ENCODE results near the gene SLC7A14.

SLC7A14 gene

GRCh38 chr3:170473358-170473757 is 112.5 kb downstream of the SLC7A14 start:
- Histone ChIP-seq H4K20me1 (ENCODE audit: insufficient read depth, low read length) (no peaks in the 10 kb centered on the region), H3K27ac (ENCODE audit: low read length) (no peak overlapping the region), H3K9me3 (replicated peaks; ENCODE audit: insufficient read depth, low read length) (no peaks in the 10 kb centered on the region), H3K9me2 (replicated peaks; ENCODE audit: insufficient read depth, low read length) (no peaks in the 10 kb centered on the region), H3F3A (ENCODE audit: insufficient read depth, low read length) (no peaks in the 10 kb centered on the region), H3K27me3 (replicated peaks; ENCODE audit: insufficient read depth, low read length) (no peaks in the 10 kb centered on the region), H3K36me3 (replicated peaks; ENCODE audit: insufficient read depth, low read length) (no peaks in the 10 kb centered on the region), H3K9ac (ENCODE audit: low read length) (no peak overlapping the region), H3K79me2 (ENCODE audit: low read length) (no peaks in the 10 kb centered on the region), H3K4me2 (ENCODE audit: low read depth, low read length) (no peak overlapping the region), H3K4me3 (ENCODE audit: low read length) (no peak overlapping the region), H2AFZ (ENCODE audit: low read length) (no peak overlapping the region), H3K4me1 (ENCODE audit: low read length) (no peaks in the 10 kb centered on the region)
- DNase-seq = no peak
- TF ChIP-seq EZH2phosphoT487 (IDR thresholded peaks at IDR 0.05; ENCODE audit: low read length) (no peak), CTCF (IDR thresholded peaks at IDR 0.05; ENCODE audit: low read length) (no peak), EZH2 (optimal IDR thresholded peaks at IDR 0.05; ENCODE audit: low read depth, low read length) (no peak)

- DNase-seq = no peak
- H3K36me3 ChIP-seq (replicated peaks; ENCODE audit: insufficient read depth, low read length) = no peaks in the 10 kb centered on the region
- no peaks in the 10 kb centered on the region for H3K27me3 ChIP-seq (replicated peaks; ENCODE audit: insufficient read depth, low read length)
- H2AFZ ChIP-seq (ENCODE audit: low read length) = no peak overlapping the region
- H3F3A ChIP-seq (ENCODE audit: insufficient read depth, low read length) = no peaks in the 10 kb centered on the region
- H3K4me1 ChIP-seq (ENCODE audit: low read length) = no peaks in the 10 kb centered on the region
- no peak overlapping the region for H3K4me3 ChIP-seq (ENCODE audit: low read length)
- H3K27ac ChIP-seq (ENCODE audit: low read length) = no peak overlapping the region
- no peaks in the 10 kb centered on the region for H3K9me2 ChIP-seq (replicated peaks; ENCODE audit: insufficient read depth, low read length)
- H3K79me2 ChIP-seq (ENCODE audit: low read length) = no peaks in the 10 kb centered on the region
- no peak for TF ChIP-seq EZH2 (optimal IDR thresholded peaks at IDR 0.05; ENCODE audit: low read depth, low read length)
- no peak for TF ChIP-seq CTCF (IDR thresholded peaks at IDR 0.05; ENCODE audit: low read length)
- TF ChIP-seq EZH2phosphoT487 (IDR thresholded peaks at IDR 0.05; ENCODE audit: low read length) = no peak
- no peaks in the 10 kb centered on the region for H4K20me1 ChIP-seq (ENCODE audit: insufficient read depth, low read length)
- no peak overlapping the region for H3K9ac ChIP-seq (ENCODE audit: low read length)
- H3K9me3 ChIP-seq (replicated peaks; ENCODE audit: insufficient read depth, low read length) = no peaks in the 10 kb centered on the region
- no peak overlapping the region for H3K4me2 ChIP-seq (ENCODE audit: low read depth, low read length)
Measured at GRCh38 chr3:170471149-170471548, 114.7 kb downstream of the SLC7A14 start.

- Histone ChIP-seq H3K4me1 (ENCODE audit: low read length) (no peaks in the 10 kb centered on the region), H3K9me2 (replicated peaks; ENCODE audit: insufficient read depth, low read length) (no peaks in the 10 kb centered on the region), H2AFZ (ENCODE audit: low read length) (no peak overlapping the region), H4K20me1 (ENCODE audit: insufficient read depth, low read length) (no peaks in the 10 kb centered on the region), H3K27me3 (replicated peaks; ENCODE audit: insufficient read depth, low read length) (no peaks in the 10 kb centered on the region), H3K4me3 (ENCODE audit: low read length) (no peak overlapping the region), H3F3A (ENCODE audit: insufficient read depth, low read length) (no peaks in the 10 kb centered on the region), H3K36me3 (replicated peaks; ENCODE audit: insufficient read depth, low read length) (no peaks in the 10 kb centered on the region), H3K9ac (ENCODE audit: low read length) (no peak overlapping the region), H3K9me3 (replicated peaks; ENCODE audit: insufficient read depth, low read length) (no peaks in the 10 kb centered on the region), H3K4me2 (ENCODE audit: low read depth, low read length) (no peak overlapping the region), H3K79me2 (ENCODE audit: low read length) (no peaks in the 10 kb centered on the region), H3K27ac (ENCODE audit: low read length) (no peak overlapping the region)
- DNase-seq = no peak
- no peak for TF ChIP-seq EZH2 (optimal IDR thresholded peaks at IDR 0.05; ENCODE audit: low read depth, low read length)
- no peak for TF ChIP-seq EZH2phosphoT487 (IDR thresholded peaks at IDR 0.05; ENCODE audit: low read length)
Measured at GRCh38 chr3:170470063-170471016, 115.5 kb downstream of the SLC7A14 start.
